ENCODE data around the gene ZNF532. TPM values are rescaled to one million over a fixed set of nuclear protein-coding genes. Genes with fewer than 3 reads are reported as not detected.

Gene ZNF532
- total RNA-seq, 6 donors from 2014 or later = 35.6 to 76.5 (median 42.9) TPM

DNA sequence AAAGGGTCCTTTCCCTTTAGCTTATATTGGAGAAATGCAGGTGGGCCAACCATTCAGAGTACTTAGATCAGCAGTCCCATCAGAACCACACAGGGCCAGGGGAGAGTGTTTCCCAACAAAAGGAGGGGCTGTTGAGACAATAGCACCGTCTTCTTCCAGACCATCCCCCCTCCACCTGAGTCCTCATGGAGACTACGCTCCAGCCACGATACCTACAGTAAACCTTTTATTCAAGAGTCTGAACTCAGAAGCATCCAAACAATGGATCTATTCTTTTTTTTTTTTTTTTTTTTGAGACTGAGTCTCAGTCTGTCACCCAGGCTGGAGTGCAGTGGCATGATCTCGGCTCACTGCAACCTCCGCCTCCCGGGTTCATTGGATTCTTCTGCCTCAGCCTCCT is 25.7 kb upstream of the ZNF532 start:
- ATAC-seq (ENCODE audit: low FRiP score in 2 of 2) (no peak), DNase-seq (no peak)
- Histone ChIP-seq H3K27ac (no peak overlapping the region), H3K4me1 (no peaks in the 10 kb centered on the region), H3K36me3 (no peaks in the 10 kb centered on the region), H3K4me3 (no peak overlapping the region), H3K27me3 (no peaks in the 10 kb centered on the region), H3K9me3 (no peaks in the 10 kb centered on the region)
- WGBS, 2 donors = 90 to 92% methylated on average over 6 of the region's 6 CpGs
- TF ChIP-seq CTCF (IDR thresholded peaks at IDR 0.05) (no peak), POLR2A (IDR thresholded peaks at IDR 0.05) (no peak), EP300 (IDR thresholded peaks at IDR 0.05) (no peak), POLR2AphosphoS5 (IDR thresholded peaks at IDR 0.05) (no peak)

- ATAC-seq (ENCODE audit: low FRiP score in 2 of 2) = no peak
- 89 to 92% methylated on average over 11 of the region's 11 CpGs for WGBS, 2 donors
These were observed 21.5 kb upstream of the ZNF532 start for GRCh38 chr18:58842978-58843687.

DNA sequence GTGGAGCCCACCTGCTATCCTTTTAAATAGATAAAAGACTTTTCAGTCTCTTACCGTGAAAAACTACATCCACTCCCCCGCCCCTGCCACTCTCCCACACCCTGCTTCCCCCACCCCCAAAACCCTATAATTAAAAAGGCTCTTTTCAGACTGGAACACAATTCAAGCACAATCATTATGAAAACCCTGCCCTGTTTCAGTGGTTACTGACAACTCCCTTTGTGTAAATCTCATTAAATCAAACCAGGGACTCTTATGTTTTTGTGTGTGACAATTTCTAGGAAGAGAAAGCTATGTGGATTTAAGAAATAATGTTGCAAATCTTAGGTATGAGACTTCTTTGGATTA is 21.0 kb upstream of the ZNF532 start:
- TF ChIP-seq POLR2AphosphoS5 (IDR thresholded peaks at IDR 0.05) (no peak), CTCF (IDR thresholded peaks at IDR 0.05) (no peak), EP300 (IDR thresholded peaks at IDR 0.05) (no peak), POLR2A (IDR thresholded peaks at IDR 0.05) (no peak)
- DNase-seq (no peak), ATAC-seq (ENCODE audit: low FRiP score in 2 of 2) (no peak)
- Histone ChIP-seq H3K36me3 (no peaks in the 10 kb centered on the region), H3K27me3 (no peaks in the 10 kb centered on the region), H3K27ac (no peak overlapping the region), H3K9me3 (no peaks in the 10 kb centered on the region), H3K4me3 (no peak overlapping the region), H3K4me1 (peaks cover 0 to 8% (median 3%) of the 10 kb centered on the region in 4 donors)
- WGBS, 2 donors = 66 to 74% methylated on average over 2 of the region's 2 CpGs

More at GRCh38 chr18:58842978-58843687, 21.5 kb upstream of the ZNF532 start:
- TF ChIP-seq CTCF (IDR thresholded peaks at IDR 0.05) (no peak), POLR2A (IDR thresholded peaks at IDR 0.05) (no peak), EP300 (IDR thresholded peaks at IDR 0.05) (no peak), POLR2AphosphoS5 (IDR thresholded peaks at IDR 0.05) (no peak)
- peaks cover 0 to 8% (median 3%) of the 10 kb centered on the region in 4 donors for H3K4me1 ChIP-seq
- no peak overlapping the region for H3K4me3 ChIP-seq
- no peaks in the 10 kb centered on the region for H3K36me3 ChIP-seq
- H3K9me3 ChIP-seq = no peaks in the 10 kb centered on the region
- DNase-seq = no peak
- no peaks in the 10 kb centered on the region for H3K27me3 ChIP-seq
- H3K27ac ChIP-seq = no peak overlapping the region

DNA sequence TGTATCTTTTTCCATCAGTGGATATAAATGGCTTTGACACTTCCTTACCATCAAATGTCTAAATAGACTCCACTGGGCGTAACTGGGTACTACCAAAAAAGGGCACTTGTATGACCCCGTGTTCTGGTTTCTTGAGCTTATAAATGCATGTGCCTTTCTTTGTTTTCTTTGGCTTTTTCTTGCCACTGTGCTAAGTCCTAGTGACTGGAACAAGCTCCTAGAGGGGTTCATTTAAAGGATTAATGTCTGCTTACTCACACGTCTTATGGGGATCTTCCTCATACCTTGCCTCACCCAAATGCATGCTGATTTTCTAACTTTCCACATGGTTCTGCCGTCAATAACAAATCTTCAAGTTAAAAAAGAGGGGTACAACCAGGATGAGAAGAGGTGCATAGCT is 19.8 kb upstream of the ZNF532 start:
- WGBS, 2 donors = 83 to 89% methylated on average over 4 of the region's 4 CpGs
- Histone ChIP-seq H3K27me3 (no peaks in the 10 kb centered on the region), H3K4me1 (peaks cover 0 to 8% (median 3%) of the 10 kb centered on the region in 4 donors), H3K36me3 (no peaks in the 10 kb centered on the region), H3K27ac (no peak overlapping the region), H3K9me3 (no peaks in the 10 kb centered on the region), H3K4me3 (no peak overlapping the region)
- TF ChIP-seq CTCF (IDR thresholded peaks at IDR 0.05) (no peak), POLR2AphosphoS5 (IDR thresholded peaks at IDR 0.05) (no peak), POLR2A (IDR thresholded peaks at IDR 0.05) (no peak), EP300 (IDR thresholded peaks at IDR 0.05) (no peak)
- no peak for DNase-seq
- no peak for ATAC-seq (ENCODE audit: low FRiP score in 2 of 2)

All from upper lobe of left lung (tissue), 6 donors.